B cell (primary cell): ENCODE data around the gene NUMBL. TPM values are rescaled to one million over a fixed set of nuclear protein-coding genes. Genes with fewer than 3 reads are reported as not detected.

ENCODE experiments used
- ATAC-seq: fragments of 200-7000 bp; cut with Tn5 transposase; one replicate; pipeline ENCODE4 v1.10.0; 2021; ENCODE audit warnings: low read depth, mild to moderate bottlenecking, moderate number of reproducible peaks, moderate library complexity
- CTCF ChIA-PET: fragments of 350-600 bp; sonication (Branson Sonifier 250); formaldehyde crosslinking; loops from one replicate; lab custom pipeline; 2021; ENCODE audit warnings: antibody characterized with exemption, inconsistent platforms; lab: Charles Lee
- POLR2A ChIA-PET: fragments of 350-600 bp; sonication (Branson Sonifier 250); formaldehyde crosslinking; loops from one replicate; lab custom pipeline; 2021; ENCODE audit warnings: antibody characterized with exemption; lab: Charles Lee
- DNase-seq: peaks from one replicate; pipeline ENCODE4 v3.0.0; 2013
- H2AFZ ChIP-seq: 2 replicates; pipeline ENCODE4 v1.6.1; 2012; ENCODE audit warnings: mild to moderate bottlenecking, low read depth, low read length; ENCODE audit not compliant: insufficient read depth, poor library complexity, severe bottlenecking
- H3K27ac ChIP-seq, 2 donors: 1 replicate in 1 of 2; 2 replicates in 1 of 2; pipeline ENCODE4 v1.5.1; 2012 to 2013; ENCODE audit warnings: low read length in 2 of 2, mild to moderate bottlenecking in 2 of 2, moderate library complexity in 1 of 2
- H3K27me3 ChIP-seq, 4 experiments: fragments of 200-600 bp in 1 of 4; sonication (generic) in 1 of 4; replicated peaks in 1 of 4; 1 replicate in 2 of 4; 2 replicates in 2 of 4; pipeline versions ENCODE4 v1.6.1 to v1.7.0; 2013 to 2016; ENCODE audit warnings: low read length in 3 of 4, mild to moderate bottlenecking in 2 of 4, mixed read lengths in 1 of 4, moderate library complexity in 1 of 4; ENCODE audit not compliant: insufficient read depth in 4 of 4, control insufficient read depth in 3 of 4; ENCODE audit errors: control extremely low read depth in 1 of 4
- H3K36me3 ChIP-seq, 2 experiments: replicated peaks in 1 of 2; 1 replicate in 1 of 2; 2 replicates in 1 of 2; pipeline versions ENCODE4 v1.6.1 to v1.7.1; 2013; ENCODE audit warnings: low read length in 1 of 2; ENCODE audit not compliant: insufficient read depth in 2 of 2, control insufficient read depth in 1 of 2; ENCODE audit errors: control extremely low read depth in 1 of 2, extremely low read depth in 1 of 2
- H3K4me1 ChIP-seq, 2 donors: fragments of 200-600 bp in 1 of 2; sonication (generic) in 1 of 2; 1 replicate in 1 of 2; 2 replicates in 1 of 2; pipeline versions ENCODE4 v1.5.1 to v1.6.1; 2013 to 2017; ENCODE audit warnings: low read length in 2 of 2; ENCODE audit not compliant: control insufficient read depth in 2 of 2, insufficient read depth in 2 of 2
- H3K4me2 ChIP-seq: replicated peaks from 2 replicates; pipeline ENCODE3; 2012; ENCODE audit warnings: mild to moderate bottlenecking, low read depth, low read length; ENCODE audit not compliant: poor library complexity, severe bottlenecking
- H3K4me3 ChIP-seq, 5 experiments: fragments of 200-600 bp in 1 of 5; sonication (generic) in 1 of 5; 1 replicate in 3 of 5; 2 replicates in 2 of 5; pipeline versions ENCODE4 v1.5.1 to v1.7.0; 2011 to 2016; ENCODE audit warnings: low read length in 4 of 5, mild to moderate bottlenecking in 4 of 5, low read depth in 2 of 5, control low read depth in 1 of 5, moderate library complexity in 1 of 5; ENCODE audit not compliant: insufficient read depth in 1 of 5; ENCODE audit errors: control extremely low read depth in 1 of 5, extremely low read depth in 1 of 5
- H3K79me2 ChIP-seq: fragments of 200-600 bp; sonication (generic); one replicate; pipeline ENCODE4 v1.6.0; 2016; ENCODE audit warnings: low read length; ENCODE audit not compliant: control insufficient read depth, insufficient read depth
- H3K9ac ChIP-seq: fragments of 200-600 bp; sonication (generic); 2 replicates; pipeline ENCODE4 v1.6.1; 2017; ENCODE audit warnings: mild to moderate bottlenecking, low read length, moderate library complexity
- H3K9me3 ChIP-seq, 3 donors: one replicate each; pipeline versions ENCODE4 v1.6.1 to v1.7.1; 2013; ENCODE audit warnings: low read length in 2 of 3; ENCODE audit not compliant: control insufficient read depth in 2 of 3, insufficient read depth in 1 of 3; ENCODE audit errors: control extremely low read depth in 1 of 3
- H4K20me1 ChIP-seq: 2 replicates; pipeline ENCODE4 v1.6.0; 2012; ENCODE audit warnings: mild to moderate bottlenecking, low read length; ENCODE audit not compliant: insufficient read depth, control insufficient read depth, poor library complexity, severe bottlenecking
- H3K27ac Mint-ChIP-seq: one replicate; pipeline ENCODE4 v1.8.0; 2021; ENCODE audit warnings: mixed read lengths
- H3K27me3 Mint-ChIP-seq: one replicate; pipeline ENCODE4 v1.8.0; 2021; ENCODE audit warnings: mixed read lengths
- H3K4me1 Mint-ChIP-seq: one replicate; pipeline ENCODE4 v1.8.0; 2021; ENCODE audit warnings: mixed read lengths
- H3K4me3 Mint-ChIP-seq: one replicate; pipeline ENCODE4 v1.8.0; 2021; ENCODE audit warnings: mixed read lengths
- H3K9me3 Mint-ChIP-seq: one replicate; pipeline ENCODE4 v1.8.0; 2022; ENCODE audit warnings: mixed read lengths; ENCODE audit not compliant: insufficient read depth
- CTCF ChIP-seq: fragments of 200-600 bp; IDR thresholded peaks from one replicate; pipeline ENCODE4 v1.8.0; 2022; ENCODE audit warnings: antibody characterized with exemption, mild to moderate bottlenecking
- EZH2 ChIP-seq: IDR thresholded peaks from 2 replicates; pipeline ENCODE4 v1.6.1; 2012; ENCODE audit warnings: borderline replicate concordance, low read depth, mild to moderate bottlenecking, moderate library complexity, low read length; ENCODE audit not compliant: insufficient read depth, poor library complexity, severe bottlenecking
- WGBS: methylation state at CpG from one replicate; pipeline ENCODE4 v1.1.5; 2013; ENCODE audit warnings: missing lambda C conversion rate; ENCODE audit not compliant: insufficient coverage; 5-methylcytosine and 5-hydroxymethylcytosine counted together
- intact Hi-C: fragments of 100-400 bp; cut with micrococcal nuclease; formaldehyde crosslinking; loops from one replicate; pipeline ENCODE4 v1.10.0; 2022
- polyA plus RNA-seq: library from polyadenylated mRNA; depleted of rRNA; stranded (reverse); fragments of >200 nt; gene quantifications from 2 replicates; pipeline ENCODE4 v1.2.3, GENCODE V29; 2012
- total RNA-seq, 2 donors: library from RNA; stranded (reverse); fragments of 120-200 nt in 1 of 2; gene quantifications; 1 replicate in 1 of 2; 2 replicates in 1 of 2; pipeline versions ENCODE4 v1.2.3 to v1.2.4, GENCODE V29; 2013 to 2022

Gene NUMBL
- total and polyA plus RNA-seq, 2 donors (not counting 1 experiment from before 2014, with no cell fraction given): 7.8 to 21.8 TPM

- ChIA-PET POLR2A (no interaction called here), CTCF (no interaction called here)
- intact Hi-C loops: no loop called here
- Mint-ChIP-seq H3K27ac (no peak overlapping the region), H3K4me3 (no peak overlapping the region), H3K4me1 (no peaks in the 10 kb centered on the region), H3K9me3 (no peaks in the 10 kb centered on the region), H3K27me3 (no peaks in the 10 kb centered on the region)
- Histone ChIP-seq H3K79me2 (no peaks in the 10 kb centered on the region), H4K20me1 (no peaks in the 10 kb centered on the region), H3K36me3 (peaks cover 0 to 55% of the 10 kb centered on the region in 2 experiments), H3K27me3 (no peaks in the 10 kb centered on the region), H2AFZ (no peak overlapping the region), H3K4me1 (no peaks in the 10 kb centered on the region), H3K27ac (no peak overlapping the region), H3K9me3 (no peaks in the 10 kb centered on the region), H3K9ac (no peak overlapping the region), H3K4me3 (no peak overlapping the region), H3K4me2 (no peak overlapping the region)
- no peak for DNase-seq
- WGBS: 100% methylated on average over 2 of the region's 9 CpGs
- TF ChIP-seq EZH2: no peak
- no peak for TF ChIP-seq CTCF
- no peak for ATAC-seq
These were observed 46.2 kb upstream of the NUMBL start for GRCh38 chr19:40736661-40737060.

DNA sequence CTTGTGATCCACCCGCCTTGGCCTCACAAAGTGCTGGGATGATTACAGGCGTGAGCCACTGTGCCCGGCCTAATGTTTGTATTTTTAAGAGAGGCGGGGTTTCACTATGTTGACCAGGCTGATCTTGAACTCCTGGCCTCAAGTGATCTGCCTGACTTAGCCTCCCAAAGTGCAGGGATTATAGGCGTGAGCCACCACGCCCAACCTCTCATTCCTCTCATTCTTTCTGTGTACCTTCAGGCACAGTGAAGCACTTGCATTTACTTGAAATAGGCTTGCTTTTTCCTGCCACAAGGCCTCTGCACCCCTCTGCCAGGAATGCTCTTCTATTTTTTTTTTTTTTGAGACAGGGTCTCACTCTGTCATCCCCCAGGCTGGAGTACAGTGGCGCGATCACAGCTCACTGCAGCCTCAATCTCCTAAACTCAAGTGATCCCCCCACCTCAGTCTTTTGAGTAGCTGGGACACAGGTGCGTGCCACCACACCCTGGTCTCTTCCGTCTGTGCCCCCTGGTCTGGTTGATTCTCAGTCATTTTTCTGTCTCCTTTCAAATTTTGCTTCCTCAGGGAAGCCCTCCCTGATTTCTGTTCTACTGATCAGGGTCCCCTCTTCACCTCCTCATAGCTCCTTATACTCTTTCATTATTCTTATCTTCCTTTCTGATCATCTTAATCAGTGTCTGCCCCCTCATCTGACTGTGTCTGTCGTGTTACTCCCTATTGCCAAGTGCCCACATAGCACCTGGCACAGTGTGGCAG, 44.7 kb upstream of the NUMBL start:
- H2AFZ ChIP-seq: no peak overlapping the region
- intact Hi-C loops: no loop called here
- H3K27ac ChIP-seq: no peak overlapping the region
- no peaks in the 10 kb centered on the region for H3K79me2 ChIP-seq
- no peak for ATAC-seq
- no peaks in the 10 kb centered on the region for H3K9me3 ChIP-seq
- no peak for DNase-seq
- H3K4me2 ChIP-seq: no peak overlapping the region
- no peaks in the 10 kb centered on the region for H4K20me1 ChIP-seq
- H3K4me3 ChIP-seq: no peak overlapping the region
- TF ChIP-seq CTCF: no peak
- no peak for TF ChIP-seq EZH2
- peaks cover 0 to 69% of the 10 kb centered on the region in 2 experiments for H3K36me3 ChIP-seq
- no peak overlapping the region for H3K9ac ChIP-seq
- H3K4me1 ChIP-seq: no peaks in the 10 kb centered on the region
- H3K4me3 Mint-ChIP-seq: no peak overlapping the region
- POLR2A ChIA-PET: no interaction called here
- no peaks in the 10 kb centered on the region for H3K9me3 Mint-ChIP-seq
- H3K4me1 Mint-ChIP-seq: no peaks in the 10 kb centered on the region
- no peaks in the 10 kb centered on the region for H3K27me3 ChIP-seq
- CTCF ChIA-PET: no interaction called here
- H3K27me3 Mint-ChIP-seq: no peaks in the 10 kb centered on the region
- H3K27ac Mint-ChIP-seq: no peak overlapping the region
- WGBS: 97% methylated on average over 11 of the region's 11 CpGs
